ENCODE measurements around the gene SRP14. TPM values are rescaled to one million over a fixed set of nuclear protein-coding genes. Genes with fewer than 3 reads are reported as not detected.

The SRP14 gene
- total RNA-seq, 2 experiments from 2014 or later: 120 to 126 TPM

- no peak for ATAC-seq (ENCODE audit: poor library complexity)
- no peak overlapping the region for H3K27ac ChIP-seq (ENCODE audit: low read depth in 1 of 2, low read length in 2 of 2)
- DNase-seq: no peak
- no peak overlapping the region for H3K4me3 Mint-ChIP-seq
- H3K27ac Mint-ChIP-seq: no peak overlapping the region
- no peak for TF ChIP-seq CTCF (IDR thresholded peaks at IDR 0.05)
- no peaks in the 10 kb centered on the region for H3K27me3 Mint-ChIP-seq
- peaks cover 93% of the 10 kb centered on the region for H3K36me3 Mint-ChIP-seq (ENCODE audit: low read depth)
- no peaks in the 10 kb centered on the region for H3K9me3 ChIP-seq (ENCODE audit: control insufficient read depth in 1 of 2, insufficient read depth in 1 of 2, low read length in 2 of 2)
- POLR2A ChIA-PET: no interaction called here
- H3K27me3 ChIP-seq (ENCODE audit: control insufficient read depth in 1 of 2, insufficient read depth in 2 of 2, low read length in 2 of 2): no peaks in the 10 kb centered on the region
- CTCF ChIA-PET: no interaction called here
- no peaks in the 10 kb centered on the region for H3K4me1 Mint-ChIP-seq (ENCODE audit: low read depth)
- no peaks in the 10 kb centered on the region for H3K4me1 ChIP-seq (ENCODE audit: insufficient read depth, low read length)
- intact Hi-C loops (cut with DNase I, micrococcal nuclease): no loop called here
- no peaks in the 10 kb centered on the region for H3K9me3 Mint-ChIP-seq
- H3K4me3 ChIP-seq (ENCODE audit: low read length): no peak overlapping the region
- H3K36me3 ChIP-seq (ENCODE audit: insufficient read depth, low read length): peaks cover 34% of the 10 kb centered on the region
These were observed 51.2 kb downstream of the SRP14 start for GRCh38 chr15:39987821-39988220.

Other genes starting within 250 kb of the SRP14 start
- gene GPR176, start 118.9 kb downstream of the SRP14 start, total RNA-seq: not detected
- gene EIF2AK4, start 105.1 kb downstream of the SRP14 start, total RNA-seq: 10 to 100 TPM; 10.5 to 11.7 TPM
- 10 to 100 TPM; 13.5 to 13.9 TPM for gene BMF, start 69.7 kb upstream of the SRP14 start, total RNA-seq
- 1 to 10 TPM; 1.4 to 2.4 TPM for gene BUB1B, start 121.9 kb upstream of the SRP14 start, total RNA-seq
- under 1 TPM; 0.34 to 0.36 TPM for gene PAK6, start 199.9 kb upstream of the SRP14 start, total RNA-seq
- not detected for gene ANKRD63, start 243.9 kb upstream of the SRP14 start, total RNA-seq

Data from CD4-positive, alpha-beta T cell (primary cell).